ENCODE measurements around the gene NPPC. TPM values are rescaled to one million over a fixed set of nuclear protein-coding genes. Genes with fewer than 3 reads are reported as not detected.

Gene NPPC
- total RNA-seq, 1 experiment from 2014 or later, result 0.98 TPM

- no peak for TF ChIP-seq ZNF425 (CRISPR knock-in tag; conservative IDR thresholded peaks at IDR 0.05)
- no peak for TF ChIP-seq ZSCAN18 (CRISPR knock-in tag; IDR thresholded peaks at IDR 0.05)
- TF ChIP-seq, protein P1, sequence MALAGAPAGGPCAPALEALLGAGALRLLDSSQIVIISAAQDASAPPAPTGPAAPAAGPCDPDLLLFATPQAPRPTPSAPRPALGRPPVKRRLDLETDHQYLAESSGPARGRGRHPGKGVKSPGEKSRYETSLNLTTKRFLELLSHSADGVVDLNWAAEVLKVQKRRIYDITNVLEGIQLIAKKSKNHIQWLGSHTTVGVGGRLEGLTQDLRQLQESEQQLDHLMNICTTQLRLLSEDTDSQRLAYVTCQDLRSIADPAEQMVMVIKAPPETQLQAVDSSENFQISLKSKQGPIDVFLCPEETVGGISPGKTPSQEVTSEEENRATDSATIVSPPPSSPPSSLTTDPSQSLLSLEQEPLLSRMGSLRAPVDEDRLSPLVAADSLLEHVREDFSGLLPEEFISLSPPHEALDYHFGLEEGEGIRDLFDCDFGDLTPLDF (CRISPR knock-in tag; IDR thresholded peaks at IDR 0.05), result no peak
- peak; percentile 74 for TF ChIP-seq MAX (CRISPR knock-in tag; IDR thresholded peaks at IDR 0.05)
- TF ChIP-seq, protein P2, sequence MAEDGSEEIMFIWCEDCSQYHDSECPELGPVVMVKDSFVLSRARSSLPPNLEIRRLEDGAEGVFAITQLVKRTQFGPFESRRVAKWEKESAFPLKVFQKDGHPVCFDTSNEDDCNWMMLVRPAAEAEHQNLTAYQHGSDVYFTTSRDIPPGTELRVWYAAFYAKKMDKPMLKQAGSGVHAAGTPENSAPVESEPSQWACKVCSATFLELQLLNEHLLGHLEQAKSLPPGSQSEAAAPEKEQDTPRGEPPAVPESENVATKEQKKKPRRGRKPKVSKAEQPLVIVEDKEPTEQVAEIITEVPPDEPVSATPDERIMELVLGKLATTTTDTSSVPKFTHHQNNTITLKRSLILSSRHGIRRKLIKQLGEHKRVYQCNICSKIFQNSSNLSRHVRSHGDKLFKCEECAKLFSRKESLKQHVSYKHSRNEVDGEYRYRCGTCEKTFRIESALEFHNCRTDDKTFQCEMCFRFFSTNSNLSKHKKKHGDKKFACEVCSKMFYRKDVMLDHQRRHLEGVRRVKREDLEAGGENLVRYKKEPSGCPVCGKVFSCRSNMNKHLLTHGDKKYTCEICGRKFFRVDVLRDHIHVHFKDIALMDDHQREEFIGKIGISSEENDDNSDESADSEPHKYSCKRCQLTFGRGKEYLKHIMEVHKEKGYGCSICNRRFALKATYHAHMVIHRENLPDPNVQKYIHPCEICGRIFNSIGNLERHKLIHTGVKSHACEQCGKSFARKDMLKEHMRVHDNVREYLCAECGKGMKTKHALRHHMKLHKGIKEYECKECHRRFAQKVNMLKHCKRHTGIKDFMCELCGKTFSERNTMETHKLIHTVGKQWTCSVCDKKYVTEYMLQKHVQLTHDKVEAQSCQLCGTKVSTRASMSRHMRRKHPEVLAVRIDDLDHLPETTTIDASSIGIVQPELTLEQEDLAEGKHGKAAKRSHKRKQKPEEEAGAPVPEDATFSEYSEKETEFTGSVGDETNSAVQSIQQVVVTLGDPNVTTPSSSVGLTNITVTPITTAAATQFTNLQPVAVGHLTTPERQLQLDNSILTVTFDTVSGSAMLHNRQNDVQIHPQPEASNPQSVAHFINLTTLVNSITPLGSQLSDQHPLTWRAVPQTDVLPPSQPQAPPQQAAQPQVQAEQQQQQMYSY (CRISPR knock-in tag; IDR thresholded peaks at IDR 0.05), result 0 out of 2 replicates have a peak, but pooled peaks have one; percentile 4
- TF ChIP-seq SOX15 (CRISPR knock-in tag; IDR thresholded peaks at IDR 0.05), result no peak
- TF ChIP-seq SMAD4 (CRISPR knock-in tag; IDR thresholded peaks at IDR 0.05), result no peak
- TF ChIP-seq TCF7 (CRISPR knock-in tag; IDR thresholded peaks at IDR 0.05; ENCODE audit: low read depth), result no peak
- TF ChIP-seq, protein P3, sequence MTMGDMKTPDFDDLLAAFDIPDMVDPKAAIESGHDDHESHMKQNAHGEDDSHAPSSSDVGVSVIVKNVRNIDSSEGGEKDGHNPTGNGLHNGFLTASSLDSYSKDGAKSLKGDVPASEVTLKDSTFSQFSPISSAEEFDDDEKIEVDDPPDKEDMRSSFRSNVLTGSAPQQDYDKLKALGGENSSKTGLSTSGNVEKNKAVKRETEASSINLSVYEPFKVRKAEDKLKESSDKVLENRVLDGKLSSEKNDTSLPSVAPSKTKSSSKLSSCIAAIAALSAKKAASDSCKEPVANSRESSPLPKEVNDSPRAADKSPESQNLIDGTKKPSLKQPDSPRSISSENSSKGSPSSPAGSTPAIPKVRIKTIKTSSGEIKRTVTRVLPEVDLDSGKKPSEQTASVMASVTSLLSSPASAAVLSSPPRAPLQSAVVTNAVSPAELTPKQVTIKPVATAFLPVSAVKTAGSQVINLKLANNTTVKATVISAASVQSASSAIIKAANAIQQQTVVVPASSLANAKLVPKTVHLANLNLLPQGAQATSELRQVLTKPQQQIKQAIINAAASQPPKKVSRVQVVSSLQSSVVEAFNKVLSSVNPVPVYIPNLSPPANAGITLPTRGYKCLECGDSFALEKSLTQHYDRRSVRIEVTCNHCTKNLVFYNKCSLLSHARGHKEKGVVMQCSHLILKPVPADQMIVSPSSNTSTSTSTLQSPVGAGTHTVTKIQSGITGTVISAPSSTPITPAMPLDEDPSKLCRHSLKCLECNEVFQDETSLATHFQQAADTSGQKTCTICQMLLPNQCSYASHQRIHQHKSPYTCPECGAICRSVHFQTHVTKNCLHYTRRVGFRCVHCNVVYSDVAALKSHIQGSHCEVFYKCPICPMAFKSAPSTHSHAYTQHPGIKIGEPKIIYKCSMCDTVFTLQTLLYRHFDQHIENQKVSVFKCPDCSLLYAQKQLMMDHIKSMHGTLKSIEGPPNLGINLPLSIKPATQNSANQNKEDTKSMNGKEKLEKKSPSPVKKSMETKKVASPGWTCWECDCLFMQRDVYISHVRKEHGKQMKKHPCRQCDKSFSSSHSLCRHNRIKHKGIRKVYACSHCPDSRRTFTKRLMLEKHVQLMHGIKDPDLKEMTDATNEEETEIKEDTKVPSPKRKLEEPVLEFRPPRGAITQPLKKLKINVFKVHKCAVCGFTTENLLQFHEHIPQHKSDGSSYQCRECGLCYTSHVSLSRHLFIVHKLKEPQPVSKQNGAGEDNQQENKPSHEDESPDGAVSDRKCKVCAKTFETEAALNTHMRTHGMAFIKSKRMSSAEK (CRISPR knock-in tag; IDR thresholded peaks at IDR 0.05; ENCODE audit: borderline replicate concordance), result no peak
- TF ChIP-seq STAT6 (CRISPR knock-in tag; conservative IDR thresholded peaks at IDR 0.05; ENCODE audit: low read depth), result no peak
- TF ChIP-seq ZNF423 (CRISPR knock-in tag; IDR thresholded peaks at IDR 0.05), result 0 out of 2 replicates have a peak, but pooled peaks have one; percentile 37
- TF ChIP-seq KAT7 (CRISPR knock-in tag; IDR thresholded peaks at IDR 0.05; ENCODE audit: borderline replicate concordance), result no peak
- TF ChIP-seq RORB (CRISPR knock-in tag; IDR thresholded peaks at IDR 0.05), result no peak
- TF ChIP-seq, protein P4, sequence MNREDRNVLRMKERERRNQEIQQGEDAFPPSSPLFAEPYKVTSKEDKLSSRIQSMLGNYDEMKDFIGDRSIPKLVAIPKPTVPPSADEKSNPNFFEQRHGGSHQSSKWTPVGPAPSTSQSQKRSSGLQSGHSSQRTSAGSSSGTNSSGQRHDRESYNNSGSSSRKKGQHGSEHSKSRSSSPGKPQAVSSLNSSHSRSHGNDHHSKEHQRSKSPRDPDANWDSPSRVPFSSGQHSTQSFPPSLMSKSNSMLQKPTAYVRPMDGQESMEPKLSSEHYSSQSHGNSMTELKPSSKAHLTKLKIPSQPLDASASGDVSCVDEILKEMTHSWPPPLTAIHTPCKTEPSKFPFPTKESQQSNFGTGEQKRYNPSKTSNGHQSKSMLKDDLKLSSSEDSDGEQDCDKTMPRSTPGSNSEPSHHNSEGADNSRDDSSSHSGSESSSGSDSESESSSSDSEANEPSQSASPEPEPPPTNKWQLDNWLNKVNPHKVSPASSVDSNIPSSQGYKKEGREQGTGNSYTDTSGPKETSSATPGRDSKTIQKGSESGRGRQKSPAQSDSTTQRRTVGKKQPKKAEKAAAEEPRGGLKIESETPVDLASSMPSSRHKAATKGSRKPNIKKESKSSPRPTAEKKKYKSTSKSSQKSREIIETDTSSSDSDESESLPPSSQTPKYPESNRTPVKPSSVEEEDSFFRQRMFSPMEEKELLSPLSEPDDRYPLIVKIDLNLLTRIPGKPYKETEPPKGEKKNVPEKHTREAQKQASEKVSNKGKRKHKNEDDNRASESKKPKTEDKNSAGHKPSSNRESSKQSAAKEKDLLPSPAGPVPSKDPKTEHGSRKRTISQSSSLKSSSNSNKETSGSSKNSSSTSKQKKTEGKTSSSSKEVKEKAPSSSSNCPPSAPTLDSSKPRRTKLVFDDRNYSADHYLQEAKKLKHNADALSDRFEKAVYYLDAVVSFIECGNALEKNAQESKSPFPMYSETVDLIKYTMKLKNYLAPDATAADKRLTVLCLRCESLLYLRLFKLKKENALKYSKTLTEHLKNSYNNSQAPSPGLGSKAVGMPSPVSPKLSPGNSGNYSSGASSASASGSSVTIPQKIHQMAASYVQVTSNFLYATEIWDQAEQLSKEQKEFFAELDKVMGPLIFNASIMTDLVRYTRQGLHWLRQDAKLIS (CRISPR knock-in tag; IDR thresholded peaks at IDR 0.05; ENCODE audit: borderline replicate concordance), result no peak; the same call in 1 of the 2 replicates
- TF ChIP-seq TEAD4 (CRISPR knock-in tag; IDR thresholded peaks at IDR 0.05), result 0 out of 2 replicates have a peak, but pooled peaks have one; percentile 18
- TF ChIP-seq ZBTB43 (CRISPR knock-in tag; IDR thresholded peaks at IDR 0.05), result no peak
Measured at GRCh38 chr2:231926180-231926741, at the start of gene NPPC (continued).
